Stimulated activated CD4-positive, alpha-beta T cell treated with anti-CD3 and anti-CD28 coated beads, Interleukin-4, amount 100 ng/mL, for 24 hours (primary cell): ENCODE data around the gene ERI2.
"Not testable (repeated sequence)": the region's sequence is repeated elsewhere in the genome, so short reads cannot be mapped to it uniquely, and the experiment has no call there.

ENCODE experiments used
- DNase-seq: peaks from one replicate; pipeline ENCODE4 v3.0.0-alpha.2; 2020

ERI2 gene

DNA sequence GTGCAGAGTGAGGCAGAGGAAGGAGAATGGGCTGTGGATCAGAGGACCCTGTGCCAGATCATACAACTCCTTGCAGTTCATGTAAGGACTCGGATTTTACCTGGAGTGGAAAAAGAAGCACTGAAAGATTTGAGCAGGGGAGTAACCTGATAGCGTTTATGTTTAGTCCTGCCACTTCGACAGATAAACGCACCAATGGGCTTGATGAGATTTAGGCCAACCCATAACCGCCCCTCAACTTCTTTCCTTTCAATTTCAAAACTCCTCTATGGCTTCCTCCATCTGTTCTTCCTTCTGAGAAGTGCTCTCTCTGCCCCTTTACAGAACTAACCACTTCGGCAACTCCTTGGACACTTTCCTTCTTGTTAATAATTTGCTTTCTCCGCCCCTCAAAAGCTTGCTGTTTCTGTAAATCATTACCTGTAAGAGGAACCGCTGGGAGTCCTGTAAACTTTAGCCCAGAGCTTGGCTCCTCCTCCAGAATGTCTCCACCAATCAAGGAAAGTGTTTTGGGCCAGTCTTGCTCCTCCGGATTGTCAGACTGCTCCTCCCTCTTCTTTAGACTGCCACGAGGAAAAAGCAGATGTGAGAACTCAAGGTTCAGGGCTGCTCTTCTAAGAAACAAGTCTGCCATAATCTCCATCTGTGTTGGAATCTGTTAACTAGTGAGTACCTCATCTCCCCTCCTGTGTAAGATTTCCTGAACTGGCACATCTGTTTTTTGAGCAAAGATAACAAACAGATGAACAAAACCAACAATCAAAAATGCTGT is 42.6 kb downstream of the ERI2 start, which contains the start of gene ACSM3:
TSS of gene ACSM3 (plus strand) at position 554 of the 772 bp plus-strand sequence. CDS start 6,021 bp downstream, outside the sequence.
- DNase-seq = peak; percentile 75

- no peak for DNase-seq
Measured at GRCh38 chr16:20762404-20763123, 43.7 kb downstream of the ERI2 start.

DNA sequence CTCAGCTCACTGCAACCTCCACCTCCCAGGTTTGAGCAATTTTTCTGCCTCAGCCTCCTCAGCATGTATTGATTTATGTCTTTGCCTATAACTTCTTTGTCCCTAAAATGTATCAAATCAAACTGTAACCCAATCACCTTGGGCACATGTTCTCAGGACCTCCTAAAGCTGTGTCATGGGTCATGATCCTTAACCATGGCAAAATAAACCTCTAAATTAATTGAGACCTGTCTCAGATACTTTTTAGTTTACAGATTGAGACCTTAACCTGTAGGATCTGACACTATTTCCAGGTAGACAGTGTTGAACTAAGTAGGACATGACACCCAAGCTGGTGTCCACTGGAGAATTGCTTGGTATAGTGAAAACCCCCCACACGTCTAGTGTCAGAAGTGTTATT is 45.1 kb downstream of the ERI2 start:
- no peak for DNase-seq

GRCh38 chr16:20760346-20760745 is 45.9 kb downstream of the ERI2 start:
- DNase-seq = no peak

DNA sequence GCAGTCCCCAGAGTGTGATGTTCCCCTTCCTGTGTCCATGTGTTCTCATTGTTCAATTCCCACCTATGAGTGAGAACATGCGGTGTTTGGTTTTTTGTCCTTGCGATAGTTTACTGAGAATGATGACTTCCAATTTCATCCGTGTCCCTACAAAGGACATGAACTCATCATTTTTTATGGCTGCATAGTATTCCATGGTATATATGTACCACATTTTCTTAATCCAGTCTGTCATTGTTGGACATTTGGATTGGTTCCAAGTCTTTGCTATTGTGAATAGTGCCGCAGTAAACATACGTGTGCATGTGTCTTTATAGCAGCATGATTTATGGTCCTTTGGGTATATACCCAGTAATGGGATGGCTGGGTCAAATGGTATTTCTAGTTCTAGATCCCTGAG is 50.5 kb downstream of the ERI2 start:
- DNase-seq = not testable (repeated sequence)

DNA sequence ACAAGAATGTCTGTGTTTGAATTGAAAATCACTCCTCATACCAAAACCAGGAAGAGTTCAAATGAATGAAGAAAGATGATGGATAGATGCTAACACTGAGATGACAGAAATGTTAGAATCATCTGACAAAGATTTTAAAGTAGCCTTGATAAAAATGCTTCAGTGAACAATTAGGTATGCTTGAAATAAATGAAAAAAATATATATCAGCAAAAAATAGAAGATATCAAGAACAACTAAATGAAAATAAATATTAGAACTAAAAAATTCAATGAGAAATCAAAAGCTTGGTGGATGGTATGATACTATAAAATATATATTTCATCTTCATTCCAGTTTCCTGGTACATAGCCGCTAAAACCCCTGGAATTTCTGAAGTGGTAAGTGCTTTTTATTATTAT is 51.0 kb downstream of the ERI2 start:
- DNase-seq = no peak

GRCh38 chr16:20753727-20754126 is 52.5 kb downstream of the ERI2 start:
- no peak for DNase-seq

DNA sequence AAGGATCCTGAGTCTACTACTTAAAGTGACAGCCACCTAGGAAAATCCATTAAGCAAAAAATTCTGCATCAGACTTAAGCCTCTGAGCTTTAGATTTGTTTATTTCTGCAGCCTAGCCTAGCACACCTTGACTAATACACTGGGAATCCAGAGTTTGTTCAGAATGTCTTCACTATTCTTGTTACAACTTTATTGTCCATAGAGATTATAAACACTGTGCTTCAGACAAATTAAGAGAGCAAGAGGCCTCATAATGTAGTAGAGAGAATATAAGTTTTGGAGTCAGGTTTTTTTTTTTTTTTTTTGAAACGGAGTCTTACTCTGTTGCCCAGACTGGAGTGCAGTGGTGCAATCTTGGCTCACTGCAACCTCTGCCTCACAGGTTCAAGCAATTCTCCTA is 55.7 kb downstream of the ERI2 start:
- DNase-seq = no peak

DNA sequence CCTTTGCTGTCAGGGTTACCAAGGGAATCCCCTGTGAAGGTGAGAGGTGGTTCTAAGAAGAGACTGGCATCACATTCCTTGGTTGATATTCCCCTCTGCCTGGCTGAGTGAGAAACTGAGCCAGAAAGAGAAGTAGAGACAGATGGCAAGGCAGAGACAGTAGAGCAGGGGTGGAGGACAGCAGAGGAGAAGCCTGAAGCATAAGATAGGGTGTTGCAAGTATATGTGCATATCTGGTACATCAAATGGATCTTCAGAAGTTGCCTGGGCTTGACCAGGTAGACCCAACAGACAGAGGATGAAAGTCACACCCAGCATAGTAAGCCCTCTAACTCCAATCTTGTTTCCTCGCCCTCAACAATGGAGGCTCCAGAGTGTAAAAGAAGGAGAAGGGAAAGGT is 56.8 kb downstream of the ERI2 start:
- DNase-seq = no peak

DNA sequence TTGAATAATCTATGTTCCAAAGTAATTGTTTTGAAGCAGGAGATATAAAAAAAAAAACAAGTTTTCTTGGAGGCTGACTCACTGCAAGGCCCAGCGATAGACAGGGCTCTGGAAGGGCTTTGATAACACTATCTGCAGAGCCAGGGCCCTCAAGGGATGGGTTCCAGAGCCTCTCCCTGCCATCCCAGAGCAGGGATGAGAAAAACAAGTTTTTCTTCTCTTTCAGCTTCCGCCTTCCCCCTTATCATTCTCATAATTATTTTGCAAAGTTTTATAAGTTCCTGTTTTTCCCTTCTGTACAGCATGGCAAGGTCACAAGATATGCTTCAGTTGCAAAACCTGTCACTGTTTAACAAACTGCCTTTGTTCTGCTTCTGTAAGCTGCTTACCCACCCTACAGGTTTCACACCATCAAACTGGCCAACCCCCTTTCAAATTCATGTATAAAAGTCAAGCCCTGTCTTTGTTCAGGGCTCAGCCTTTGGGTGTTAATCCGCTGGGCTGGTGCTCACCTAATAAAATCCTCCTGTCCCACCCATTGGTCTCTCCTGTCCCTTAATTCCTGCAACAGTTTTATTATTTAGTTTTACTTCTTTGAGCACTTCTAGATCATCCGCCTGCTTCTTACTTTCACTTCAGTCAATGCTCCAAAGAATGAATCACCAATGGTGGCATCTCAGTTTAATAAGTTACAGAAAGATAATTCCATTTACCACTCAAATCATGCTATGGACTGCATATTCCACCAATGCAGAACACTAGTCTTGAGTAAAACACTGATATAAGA is 59.0 kb downstream of the ERI2 start:
- DNase-seq = no peak

GRCh38 chr16:20746461-20746860 is 59.8 kb downstream of the ERI2 start:
- DNase-seq = no peak
